Kidney (tissue), 14 donors: Measurements from ENCODE around the gene NSMF. TPM values are rescaled to one million over a fixed set of nuclear protein-coding genes. Genes with fewer than 3 reads are reported as not detected.

Experiments
- DNase-seq, 5 donors: peaks; one replicate each; pipeline ENCODE4 v3.0.0-alpha.2; 2013 to 2020
- FAIRE-seq: peaks from 2 replicates; lab custom pipeline; 2012; peaks lifted over from hg19 to GRCh38; lab: Jason Lieb, UNC
- H3K27ac ChIP-seq, 2 donors: one replicate each; pipeline ENCODE4 v1.7.0; 2013; ENCODE audit warnings: low read depth in 2 of 2, low read length in 2 of 2, inconsistent platforms in 1 of 2
- H3K27me3 ChIP-seq: one replicate; pipeline ENCODE4 v1.7.1; 2013; ENCODE audit warnings: low read length, inconsistent platforms; ENCODE audit not compliant: control insufficient read depth, insufficient read depth
- H3K36me3 ChIP-seq, 3 donors: one replicate each; pipeline versions ENCODE4 v1.7.0 to v1.7.1; 2013; ENCODE audit warnings: low read length in 3 of 3, control low read depth in 1 of 3, inconsistent platforms in 1 of 3; ENCODE audit not compliant: insufficient read depth in 3 of 3, control insufficient read depth in 2 of 3
- H3K4me1 ChIP-seq, 3 donors: one replicate each; pipeline versions ENCODE4 v1.7.0 to v1.7.1; 2013; ENCODE audit warnings: low read length in 3 of 3, inconsistent platforms in 1 of 3, low read depth in 1 of 3; ENCODE audit not compliant: control insufficient read depth in 2 of 3, insufficient read depth in 2 of 3
- H3K4me3 ChIP-seq, 3 donors: one replicate each; pipeline versions ENCODE4 v1.7.0 to v1.8.1; 2013; ENCODE audit warnings: low read length in 3 of 3, control low read depth in 1 of 3, inconsistent platforms in 1 of 3
- H3K9ac ChIP-seq, 3 donors: one replicate each; pipeline versions ENCODE4 v1.7.0 to v1.7.1; 2013; ENCODE audit warnings: low read length in 3 of 3, control low read depth in 1 of 3, inconsistent platforms in 1 of 3
- H3K9me3 ChIP-seq, 3 donors: one replicate each; pipeline versions ENCODE4 v1.7.0 to v1.7.1; 2013; ENCODE audit warnings: low read length in 3 of 3, control low read depth in 1 of 3, inconsistent platforms in 1 of 3; ENCODE audit not compliant: control insufficient read depth in 2 of 3, insufficient read depth in 1 of 3
- intact Hi-C: fragments of 100-400 bp; cut with DNase I; formaldehyde crosslinking; loops from one replicate; pipeline ENCODE4 v1.11.1; 2022
- polyA plus RNA-seq: library from polyadenylated mRNA; stranded (reverse); fragments of 350-450 nt; fragmentation: Illumina TruSeq; extraction: RNeasy Lipid Tissue Mini Kit (QIAGEN cat#74804); gene quantifications from one replicate; pipeline ENCODE4 v1.2.3, GENCODE V29; 2014; ENCODE audit warnings: low read depth, low replicate concordance; ENCODE audit not compliant: insufficient read depth
- total RNA-seq: library from RNA; stranded (reverse); fragmentation: NEBNext Ultra II Directional; extraction: Animal tissue kit (Norgen Biotek cat#: 25700); gene quantifications from one replicate; pipeline ENCODE4 v1.2.1, GENCODE V29; 2021
- TF ChIP-seq, protein P1 (sequence below): IDR thresholded peaks from 3 replicates; pipeline ENCODE4 v1.5.1; 2012; ENCODE audit warnings: mild to moderate bottlenecking, moderate library complexity, borderline replicate concordance; ENCODE audit not compliant: insufficient read depth; ENCODE audit errors: extremely low read depth
- donor health status: control.
- donor health status: control.
- donor health status: control.
- donor health status: control.
- donor health status: control.
- donor health status: DM: yes; HTN: yes; CAD: no.
- donor health status: Normal renal cell carcinoma (clear cell type).

NSMF gene
- total and polyA plus RNA-seq, 2 donors from 2014 or later = 32.7 to 49.5 TPM

DNA sequence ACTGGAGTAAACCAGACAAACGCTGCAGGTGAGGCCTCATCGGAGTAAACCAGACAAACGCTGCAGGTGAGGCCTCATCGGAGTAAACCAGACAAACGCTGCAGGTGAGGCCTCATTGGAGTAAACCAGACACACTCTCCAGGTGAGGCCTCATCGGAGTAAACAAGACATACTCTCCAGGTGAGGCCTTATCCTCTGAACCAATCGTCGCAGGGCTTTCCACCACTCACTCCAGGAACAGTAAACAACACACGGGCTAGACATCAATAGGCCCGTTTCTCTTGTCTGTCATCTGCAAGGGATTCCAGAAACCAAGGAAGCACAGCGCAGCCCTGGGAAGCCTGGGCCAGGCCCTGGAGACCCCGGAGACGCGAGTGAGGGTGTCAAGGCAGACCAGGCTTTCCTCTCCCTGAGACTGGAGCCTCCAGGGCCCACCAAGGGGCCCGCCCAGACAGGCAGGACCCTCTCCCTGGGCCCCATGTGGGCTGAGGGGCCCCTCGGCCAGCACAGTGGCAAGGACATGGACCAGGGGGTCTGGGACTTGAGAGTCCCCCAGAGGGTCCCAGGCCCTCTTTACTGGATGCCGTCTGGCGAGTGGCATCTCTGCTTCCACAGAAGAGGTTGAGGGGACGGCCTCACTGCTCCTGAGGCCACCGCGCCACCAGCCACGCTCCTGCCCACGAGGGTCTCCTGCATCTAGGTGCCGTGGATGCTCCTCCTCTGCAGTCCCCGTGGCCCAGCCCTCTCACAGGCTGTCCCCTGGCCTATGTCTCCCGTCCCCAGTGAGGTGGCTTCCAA lies 26.4 kb upstream of the NSMF start:
- H3K27me3 ChIP-seq = no peaks in the 10 kb centered on the region
- no peak for FAIRE-seq
- intact Hi-C loops = no loop called here
- H3K36me3 ChIP-seq = no peaks in the 10 kb centered on the region
- DNase-seq = peak in 1 of 5 donors; percentile 69
- H3K4me3 ChIP-seq = no peak overlapping the region
- no peaks in the 10 kb centered on the region for H3K4me1 ChIP-seq
- TF ChIP-seq, protein P1, sequence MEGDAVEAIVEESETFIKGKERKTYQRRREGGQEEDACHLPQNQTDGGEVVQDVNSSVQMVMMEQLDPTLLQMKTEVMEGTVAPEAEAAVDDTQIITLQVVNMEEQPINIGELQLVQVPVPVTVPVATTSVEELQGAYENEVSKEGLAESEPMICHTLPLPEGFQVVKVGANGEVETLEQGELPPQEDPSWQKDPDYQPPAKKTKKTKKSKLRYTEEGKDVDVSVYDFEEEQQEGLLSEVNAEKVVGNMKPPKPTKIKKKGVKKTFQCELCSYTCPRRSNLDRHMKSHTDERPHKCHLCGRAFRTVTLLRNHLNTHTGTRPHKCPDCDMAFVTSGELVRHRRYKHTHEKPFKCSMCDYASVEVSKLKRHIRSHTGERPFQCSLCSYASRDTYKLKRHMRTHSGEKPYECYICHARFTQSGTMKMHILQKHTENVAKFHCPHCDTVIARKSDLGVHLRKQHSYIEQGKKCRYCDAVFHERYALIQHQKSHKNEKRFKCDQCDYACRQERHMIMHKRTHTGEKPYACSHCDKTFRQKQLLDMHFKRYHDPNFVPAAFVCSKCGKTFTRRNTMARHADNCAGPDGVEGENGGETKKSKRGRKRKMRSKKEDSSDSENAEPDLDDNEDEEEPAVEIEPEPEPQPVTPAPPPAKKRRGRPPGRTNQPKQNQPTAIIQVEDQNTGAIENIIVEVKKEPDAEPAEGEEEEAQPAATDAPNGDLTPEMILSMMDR = no peak
- H3K9me3 ChIP-seq = no peaks in the 10 kb centered on the region
- H3K9ac ChIP-seq = no peak overlapping the region
- H3K27ac ChIP-seq = no peak overlapping the region

DNA sequence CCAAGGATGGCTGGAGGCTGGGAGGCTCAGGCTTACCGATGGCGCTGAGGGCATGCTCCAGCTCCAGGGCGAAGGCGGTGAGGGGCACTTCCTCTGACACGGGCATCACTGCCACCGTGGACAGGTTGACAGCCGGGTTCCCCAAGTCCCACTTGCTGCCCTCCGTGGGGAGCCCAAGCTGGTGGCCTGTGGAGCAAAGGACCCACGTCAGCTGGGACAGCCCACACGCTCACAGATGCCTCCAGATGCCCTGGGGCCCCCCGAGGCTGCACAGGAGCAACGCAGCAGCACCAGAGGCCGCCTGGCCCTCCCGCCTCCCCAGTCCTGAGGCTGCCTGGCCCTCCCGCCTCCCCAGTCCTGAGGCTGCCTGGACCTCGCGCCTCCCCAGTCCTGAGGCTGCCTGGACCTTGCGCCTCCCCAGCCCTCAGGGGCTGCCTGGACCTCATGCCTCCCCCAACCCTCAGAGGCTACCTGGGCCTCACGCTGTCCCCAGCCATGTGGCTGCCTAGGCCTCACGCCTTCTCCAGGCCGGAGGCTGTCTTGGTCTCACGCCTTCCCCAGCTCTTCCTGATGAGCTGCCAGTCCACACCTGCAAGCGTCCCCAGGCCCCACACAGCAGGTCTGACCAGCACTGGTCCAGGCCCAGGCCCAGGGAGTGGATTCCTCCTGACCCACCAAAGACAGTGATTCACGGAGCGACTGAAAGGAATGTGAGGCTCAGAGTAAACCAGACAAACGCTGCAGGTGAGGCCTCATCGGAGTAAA lies 25.6 kb upstream of the NSMF start:
- TF ChIP-seq, protein P1 = no peak
- no peak overlapping the region for H3K27ac ChIP-seq
- no peaks in the 10 kb centered on the region for H3K27me3 ChIP-seq
- no peaks in the 10 kb centered on the region for H3K4me1 ChIP-seq
- H3K9ac ChIP-seq = no peak overlapping the region
- intact Hi-C loops = no loop called here
- H3K36me3 ChIP-seq = no peaks in the 10 kb centered on the region
- H3K9me3 ChIP-seq = no peaks in the 10 kb centered on the region
- FAIRE-seq = no peak
- DNase-seq = peak in 1 of 5 donors; percentile 62
- H3K4me3 ChIP-seq = no peak overlapping the region

DNA sequence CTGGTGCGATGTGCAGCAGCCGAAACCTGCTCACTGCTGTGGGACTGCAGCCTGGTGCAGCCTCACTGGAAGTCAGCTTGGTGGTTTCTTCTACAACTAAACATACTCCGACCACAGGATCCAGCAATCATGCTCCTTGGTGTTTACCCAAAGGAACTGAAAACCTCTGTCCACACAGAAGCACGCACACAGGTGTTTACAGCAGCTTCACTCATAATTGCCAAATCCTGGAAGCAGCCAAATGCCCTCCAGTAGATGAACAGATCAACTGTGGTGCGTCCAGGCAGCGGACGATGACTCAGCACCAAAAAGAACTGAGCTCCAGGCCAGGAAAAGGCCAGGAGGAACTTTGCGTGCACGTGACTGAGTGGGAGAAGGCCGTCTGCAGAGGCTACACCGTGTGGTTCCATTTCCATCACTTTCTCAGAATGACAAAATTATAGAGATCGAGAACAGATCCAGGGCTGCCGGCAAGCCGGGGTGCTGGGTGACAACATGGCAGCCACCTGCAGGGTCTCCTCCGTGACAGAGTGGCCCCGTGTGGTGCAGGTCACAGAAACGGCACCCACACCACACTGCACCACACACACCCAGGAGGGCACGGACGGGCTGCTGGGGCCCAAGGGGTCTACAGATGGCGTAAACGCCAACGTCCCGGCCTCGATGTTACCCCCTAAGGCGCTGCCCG lies 23.1 kb upstream of the NSMF start:
- no peak overlapping the region for H3K27ac ChIP-seq
- no peak for FAIRE-seq

More for the DNA sequence above, 23.1 kb upstream of the NSMF start:
- intact Hi-C loops = no loop called here
- H3K9ac ChIP-seq = no peak overlapping the region
- no peaks in the 10 kb centered on the region for H3K4me1 ChIP-seq
- H3K9me3 ChIP-seq = no peaks in the 10 kb centered on the region
- no peaks in the 10 kb centered on the region for H3K27me3 ChIP-seq
- TF ChIP-seq, protein P1 = no peak
- no peaks in the 10 kb centered on the region for H3K36me3 ChIP-seq
- peak in 1 of 5 donors; percentile 54 for DNase-seq
- H3K4me3 ChIP-seq = no peak overlapping the region
